Middle frontal gyrus (tissue), 1 donor: ENCODE results near the gene REG1A.

ENCODE experiments used
- DNase-seq: peaks from one replicate; pipeline ENCODE4 v3.0.0-alpha.2; 2015; ENCODE audit warnings: low spot score; ENCODE audit errors: extremely low spot score

The REG1A gene

GRCh38 chr2:79124907-79125720, 4.8 kb downstream of the REG1A start:
- DNase-seq, result no peak

- DNase-seq, result no peak
These were observed 5.4 kb downstream of the REG1A start for GRCh38 chr2:79125721-79125985.

GRCh38 chr2:79128406-79128805, 8.1 kb downstream of the REG1A start:
- no peak for DNase-seq

GRCh38 chr2:79129260-79129659, 9.0 kb downstream of the REG1A start:
- DNase-seq, result no peak

GRCh38 chr2:79129804-79130203, 9.5 kb downstream of the REG1A start:
- DNase-seq, result no peak

GRCh38 chr2:79131687-79132086, 11.4 kb downstream of the REG1A start:
- DNase-seq, result no peak

GRCh38 chr2:79138385-79138784, 18.1 kb downstream of the REG1A start:
- no peak for DNase-seq

- DNase-seq, result no peak
These were observed 19.1 kb downstream of the REG1A start for GRCh38 chr2:79139423-79139822.

GRCh38 chr2:79155826-79156476, 35.7 kb downstream of the REG1A start:
- no peak for DNase-seq

GRCh38 chr2:79159030-79159429, 38.7 kb downstream of the REG1A start:
- no peak for DNase-seq

- DNase-seq, result no peak
These were observed 39.4 kb downstream of the REG1A start, which contains the start of gene REG3A for GRCh38 chr2:79159653-79160052. Gene REG3A, minus strand, starts transcription at chr2:79159753. Its CDS starts 348 bp downstream, at chr2:79159405.

- DNase-seq, result no peak
These were observed 41.8 kb downstream of the REG1A start for GRCh38 chr2:79162132-79162531.

- DNase-seq, result no peak
These were observed 42.5 kb downstream of the REG1A start for GRCh38 chr2:79162801-79163200.

GRCh38 chr2:79171348-79171958, 51.2 kb downstream of the REG1A start:
- DNase-seq, result no peak
